K562 (cell line): Measurements from ENCODE around the gene NOL8. TPM values are rescaled to one million over a fixed set of nuclear protein-coding genes. Genes with fewer than 3 reads are reported as not detected.
A peak's percentile ranks its signal among the peaks of the same experiment; 100 is the strongest.

Source experiments
- CREM ChIP-seq: IDR thresholded peaks from 2 replicates; pipeline ENCODE4 v1.6.1; 2014; ENCODE audit warnings: antibody characterized with exemption, low read depth
- CXXC5 ChIP-seq: fragments of 250-450 bp; sonication (Bioruptor Pico); IDR thresholded peaks from 2 replicates; pipeline ENCODE4 v1.8.0; 2022; ENCODE audit warnings: inconsistent platforms, mild to moderate bottlenecking, moderate library complexity
- LEF1 ChIP-seq: fragments of 450-650 bp; IDR thresholded peaks from 2 replicates; pipeline ENCODE4 v1.6.1; 2016; ENCODE audit warnings: mild to moderate bottlenecking
- NFATC3 ChIP-seq: fragments of 450-650 bp; IDR thresholded peaks from 2 replicates; pipeline ENCODE4 v1.6.1; 2017; ENCODE audit warnings: mild to moderate bottlenecking
- RNF2 ChIP-seq: sonication (generic); IDR thresholded peaks from 2 replicates; pipeline ENCODE4 v1.6.1; 2016
- SMARCB1 ChIP-seq: IDR thresholded peaks from 2 replicates; pipeline ENCODE4 v1.6.1; 2011; ENCODE audit warnings: improper control_type of control experiment, low read depth; ENCODE audit not compliant: insufficient read length
- TARDBP ChIP-seq: fragments of 450-650 bp; IDR thresholded peaks from 2 replicates; pipeline ENCODE4 v1.6.1; 2016
- ZNF239 ChIP-seq: fragments of 250-450 bp; sonication (Bioruptor Pico); IDR thresholded peaks from 2 replicates; pipeline ENCODE4 v1.4.0; 2020; ENCODE audit warnings: mild to moderate bottlenecking
- ZNF311 ChIP-seq: fragments of 250-450 bp; sonication (Bioruptor Pico); IDR thresholded peaks from 2 replicates; pipeline ENCODE4 v1.4.0; 2020; ENCODE audit warnings: mild to moderate bottlenecking, moderate library complexity
- polyA plus RNA-seq, 8 experiments: library from polyadenylated mRNA; depleted of rRNA in 4 of 8; stranded (reverse) in 5 of 8; unstranded in 3 of 8; fragments of >200 nt; fragmentation: Nextera tagmentation in 2 of 8; fragmentation: Illumina TruSeq in 1 of 8; extraction: Ambion mirVana in 2 of 8; extraction: Trizol in 1 of 8; gene quantifications; 2 replicates each; pipeline versions ENCODE4 v1.2.1 to v1.2.3, GENCODE V29; 2011 to 2014; ENCODE audit warnings: inconsistent platforms in 1 of 8, missing spikeins in 1 of 8
- total RNA-seq, 7 experiments: library from RNA; depleted of rRNA in 6 of 7; stranded (reverse); fragments of >200 nt in 6 of 7; fragmentation: Illumina TruSeq in 2 of 7; extraction: Trizol in 2 of 7; gene quantifications; 2 replicates each; pipeline versions ENCODE4 v1.2.1 to v1.2.3, GENCODE V29; 2011 to 2021; ENCODE audit warnings: low replicate concordance in 1 of 7
- TF ChIP-seq, protein P1 (sequence below), 2 experiments: fragments of 450-650 bp in 1 of 2; sonication (generic) in 1 of 2; formaldehyde crosslinking in 1 of 2; IDR thresholded peaks in 1 of 2; conservative IDR thresholded peaks in 1 of 2; 2 replicates each; pipeline versions ENCODE4 v1.6.1 to v1.8.1; 2016 to 2023; ENCODE audit warnings: mild to moderate bottlenecking in 2 of 2, moderate library complexity in 2 of 2, inconsistent platforms in 1 of 2, missing genetic modification reagents in 1 of 2
- TF ChIP-seq, protein P2 (sequence below): fragments of 250-450 bp; sonication (Bioruptor Pico); IDR thresholded peaks from 2 replicates; pipeline ENCODE4 v1.8.0; 2021; ENCODE audit warnings: borderline replicate concordance, mild to moderate bottlenecking, moderate library complexity; ENCODE audit not compliant: poor library complexity, severe bottlenecking
- TF ChIP-seq, protein P3 (sequence below): fragments of 450-650 bp; formaldehyde crosslinking; IDR thresholded peaks from 2 replicates; pipeline ENCODE4 v1.4.0; 2022; ENCODE audit warnings: mild to moderate bottlenecking, moderate library complexity
- TF ChIP-seq, protein P4 (sequence below): fragments of 450-650 bp; IDR thresholded peaks from 2 replicates; pipeline ENCODE4 v1.6.1; 2016; ENCODE audit warnings: mild to moderate bottlenecking
- TF ChIP-seq, protein P5 (sequence below): sonication (generic); formaldehyde crosslinking; IDR thresholded peaks from 2 replicates; pipeline ENCODE4 v1.8.0; 2022; ENCODE audit warnings: mild to moderate bottlenecking, missing genetic modification reagents

Gene NOL8
- total and polyA plus RNA-seq, 9 of the 15 experiments (the other 6 are each of a cell fraction or from before 2014, with no cell fraction given): 51.3 to 91.5 (median 58.7) TPM

DNA sequence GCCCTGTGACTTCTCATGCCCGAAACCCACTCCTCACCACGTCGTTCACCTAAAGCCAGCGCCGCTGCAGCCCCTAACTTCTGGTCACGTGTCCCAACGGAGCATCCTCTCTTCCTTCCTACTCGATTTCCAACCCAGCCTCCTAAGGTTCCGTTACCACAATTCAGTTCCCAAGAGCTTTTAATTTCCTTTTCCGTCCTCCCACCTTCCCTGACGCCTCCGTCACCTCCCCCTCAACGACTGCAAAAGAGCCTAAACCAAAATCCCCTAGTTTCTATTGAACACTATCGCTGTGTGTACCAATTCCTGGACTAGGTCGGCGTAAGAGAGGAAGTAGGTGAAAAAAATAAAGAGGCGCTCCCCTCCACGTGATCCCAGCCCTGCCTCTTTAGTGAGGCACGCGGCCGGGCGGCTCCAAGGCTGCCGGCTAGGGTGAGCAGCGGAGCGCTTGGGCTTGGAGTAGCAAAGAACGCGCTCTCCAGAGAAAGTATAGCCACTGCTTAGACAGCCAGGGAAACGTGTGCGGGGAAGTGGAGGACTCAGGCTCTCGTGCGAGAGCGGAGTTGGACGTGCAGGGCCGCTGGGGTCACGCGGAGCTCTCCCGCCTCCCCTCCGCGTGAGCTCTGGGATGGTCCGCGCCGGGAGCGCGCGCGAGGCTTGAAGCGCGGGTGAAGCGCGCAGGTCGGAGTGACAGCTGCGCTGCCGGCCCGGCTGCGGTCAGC is at the start of gene NOL8, which contains the start of gene CENPP (continued):
- TF ChIP-seq, protein P1, sequence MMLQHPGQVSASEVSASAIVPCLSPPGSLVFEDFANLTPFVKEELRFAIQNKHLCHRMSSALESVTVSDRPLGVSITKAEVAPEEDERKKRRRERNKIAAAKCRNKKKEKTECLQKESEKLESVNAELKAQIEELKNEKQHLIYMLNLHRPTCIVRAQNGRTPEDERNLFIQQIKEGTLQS (IDR thresholded peaks at IDR 0.05): peak; percentile 63
- TF ChIP-seq, protein P1 (CRISPR knock-in tag; conservative IDR thresholded peaks at IDR 0.05): no peak
- TF ChIP-seq ZNF311 (CRISPR knock-in tag) (no peak), CXXC5 (CRISPR knock-in tag) (peak; percentile 94), RNF2 (peak; percentile 67), SMARCB1 (no peak), ZNF239 (peak; percentile 34; the same call in 1 of the 2 replicates), LEF1 (peak; percentile 87; the same call in 1 of the 2 replicates), CREM (peak; percentile 67), TARDBP (0 out of 2 replicates have a peak, but pooled peaks have one; percentile 10), NFATC3 (peak; percentile 93)
- TF ChIP-seq, protein P2, sequence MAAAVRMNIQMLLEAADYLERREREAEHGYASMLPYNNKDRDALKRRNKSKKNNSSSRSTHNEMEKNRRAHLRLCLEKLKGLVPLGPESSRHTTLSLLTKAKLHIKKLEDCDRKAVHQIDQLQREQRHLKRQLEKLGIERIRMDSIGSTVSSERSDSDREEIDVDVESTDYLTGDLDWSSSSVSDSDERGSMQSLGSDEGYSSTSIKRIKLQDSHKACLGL: peak; percentile 89
- TF ChIP-seq, protein P3, sequence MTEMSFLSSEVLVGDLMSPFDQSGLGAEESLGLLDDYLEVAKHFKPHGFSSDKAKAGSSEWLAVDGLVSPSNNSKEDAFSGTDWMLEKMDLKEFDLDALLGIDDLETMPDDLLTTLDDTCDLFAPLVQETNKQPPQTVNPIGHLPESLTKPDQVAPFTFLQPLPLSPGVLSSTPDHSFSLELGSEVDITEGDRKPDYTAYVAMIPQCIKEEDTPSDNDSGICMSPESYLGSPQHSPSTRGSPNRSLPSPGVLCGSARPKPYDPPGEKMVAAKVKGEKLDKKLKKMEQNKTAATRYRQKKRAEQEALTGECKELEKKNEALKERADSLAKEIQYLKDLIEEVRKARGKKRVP (CRISPR knock-in tag): no peak
- TF ChIP-seq, protein P4, sequence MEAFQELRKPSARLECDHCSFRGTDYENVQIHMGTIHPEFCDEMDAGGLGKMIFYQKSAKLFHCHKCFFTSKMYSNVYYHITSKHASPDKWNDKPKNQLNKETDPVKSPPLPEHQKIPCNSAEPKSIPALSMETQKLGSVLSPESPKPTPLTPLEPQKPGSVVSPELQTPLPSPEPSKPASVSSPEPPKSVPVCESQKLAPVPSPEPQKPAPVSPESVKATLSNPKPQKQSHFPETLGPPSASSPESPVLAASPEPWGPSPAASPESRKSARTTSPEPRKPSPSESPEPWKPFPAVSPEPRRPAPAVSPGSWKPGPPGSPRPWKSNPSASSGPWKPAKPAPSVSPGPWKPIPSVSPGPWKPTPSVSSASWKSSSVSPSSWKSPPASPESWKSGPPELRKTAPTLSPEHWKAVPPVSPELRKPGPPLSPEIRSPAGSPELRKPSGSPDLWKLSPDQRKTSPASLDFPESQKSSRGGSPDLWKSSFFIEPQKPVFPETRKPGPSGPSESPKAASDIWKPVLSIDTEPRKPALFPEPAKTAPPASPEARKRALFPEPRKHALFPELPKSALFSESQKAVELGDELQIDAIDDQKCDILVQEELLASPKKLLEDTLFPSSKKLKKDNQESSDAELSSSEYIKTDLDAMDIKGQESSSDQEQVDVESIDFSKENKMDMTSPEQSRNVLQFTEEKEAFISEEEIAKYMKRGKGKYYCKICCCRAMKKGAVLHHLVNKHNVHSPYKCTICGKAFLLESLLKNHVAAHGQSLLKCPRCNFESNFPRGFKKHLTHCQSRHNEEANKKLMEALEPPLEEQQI: peak; percentile 93
- TF ChIP-seq, protein P5, sequence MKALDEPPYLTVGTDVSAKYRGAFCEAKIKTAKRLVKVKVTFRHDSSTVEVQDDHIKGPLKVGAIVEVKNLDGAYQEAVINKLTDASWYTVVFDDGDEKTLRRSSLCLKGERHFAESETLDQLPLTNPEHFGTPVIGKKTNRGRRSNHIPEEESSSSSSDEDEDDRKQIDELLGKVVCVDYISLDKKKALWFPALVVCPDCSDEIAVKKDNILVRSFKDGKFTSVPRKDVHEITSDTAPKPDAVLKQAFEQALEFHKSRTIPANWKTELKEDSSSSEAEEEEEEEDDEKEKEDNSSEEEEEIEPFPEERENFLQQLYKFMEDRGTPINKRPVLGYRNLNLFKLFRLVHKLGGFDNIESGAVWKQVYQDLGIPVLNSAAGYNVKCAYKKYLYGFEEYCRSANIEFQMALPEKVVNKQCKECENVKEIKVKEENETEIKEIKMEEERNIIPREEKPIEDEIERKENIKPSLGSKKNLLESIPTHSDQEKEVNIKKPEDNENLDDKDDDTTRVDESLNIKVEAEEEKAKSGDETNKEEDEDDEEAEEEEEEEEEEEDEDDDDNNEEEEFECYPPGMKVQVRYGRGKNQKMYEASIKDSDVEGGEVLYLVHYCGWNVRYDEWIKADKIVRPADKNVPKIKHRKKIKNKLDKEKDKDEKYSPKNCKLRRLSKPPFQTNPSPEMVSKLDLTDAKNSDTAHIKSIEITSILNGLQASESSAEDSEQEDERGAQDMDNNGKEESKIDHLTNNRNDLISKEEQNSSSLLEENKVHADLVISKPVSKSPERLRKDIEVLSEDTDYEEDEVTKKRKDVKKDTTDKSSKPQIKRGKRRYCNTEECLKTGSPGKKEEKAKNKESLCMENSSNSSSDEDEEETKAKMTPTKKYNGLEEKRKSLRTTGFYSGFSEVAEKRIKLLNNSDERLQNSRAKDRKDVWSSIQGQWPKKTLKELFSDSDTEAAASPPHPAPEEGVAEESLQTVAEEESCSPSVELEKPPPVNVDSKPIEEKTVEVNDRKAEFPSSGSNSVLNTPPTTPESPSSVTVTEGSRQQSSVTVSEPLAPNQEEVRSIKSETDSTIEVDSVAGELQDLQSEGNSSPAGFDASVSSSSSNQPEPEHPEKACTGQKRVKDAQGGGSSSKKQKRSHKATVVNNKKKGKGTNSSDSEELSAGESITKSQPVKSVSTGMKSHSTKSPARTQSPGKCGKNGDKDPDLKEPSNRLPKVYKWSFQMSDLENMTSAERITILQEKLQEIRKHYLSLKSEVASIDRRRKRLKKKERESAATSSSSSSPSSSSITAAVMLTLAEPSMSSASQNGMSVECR (CRISPR knock-in tag): peak; percentile 65
